AG04449 (cell line): ENCODE results near the gene HSPB1.
"Not testable (repeated sequence)": the region's sequence is repeated elsewhere in the genome, so short reads cannot be mapped to it uniquely, and the experiment has no call there.

Experiments used
- CTCF ChIA-PET: fragments of 350-600 bp; formaldehyde crosslinking; extraction: SDS; loops from one replicate; lab custom pipeline; 2021; ENCODE audit warnings: antibody characterized with exemption; lab: Yijun Ruan, JAX
- POLR2A ChIA-PET: fragments of 400-600, 350-600 bp; formaldehyde crosslinking; extraction: SDS; loops from one replicate; lab custom pipeline; 2020; ENCODE audit warnings: antibody characterized with exemption, inconsistent platforms; lab: Yijun Ruan, JAX
- DNase-seq: peaks from one replicate; pipeline ENCODE4 v3.0.0-alpha.2; 2010; ENCODE audit warnings: low read depth, low spot score
- H3K4me3 ChIP-seq: 2 replicates; pipeline ENCODE4 v1.5.1; 2011; ENCODE audit warnings: low read depth, mild to moderate bottlenecking, control low read depth, low read length
- TF ChIP-seq, protein P1 (sequence below): IDR thresholded peaks from one replicate; pipeline ENCODE4 v1.5.1; 2011; ENCODE audit warnings: mild to moderate bottlenecking, moderate library complexity, low read length, control low read depth, inconsistent platforms; ENCODE audit not compliant: insufficient read depth; ENCODE audit errors: missing control alignments

The HSPB1 gene

DNA sequence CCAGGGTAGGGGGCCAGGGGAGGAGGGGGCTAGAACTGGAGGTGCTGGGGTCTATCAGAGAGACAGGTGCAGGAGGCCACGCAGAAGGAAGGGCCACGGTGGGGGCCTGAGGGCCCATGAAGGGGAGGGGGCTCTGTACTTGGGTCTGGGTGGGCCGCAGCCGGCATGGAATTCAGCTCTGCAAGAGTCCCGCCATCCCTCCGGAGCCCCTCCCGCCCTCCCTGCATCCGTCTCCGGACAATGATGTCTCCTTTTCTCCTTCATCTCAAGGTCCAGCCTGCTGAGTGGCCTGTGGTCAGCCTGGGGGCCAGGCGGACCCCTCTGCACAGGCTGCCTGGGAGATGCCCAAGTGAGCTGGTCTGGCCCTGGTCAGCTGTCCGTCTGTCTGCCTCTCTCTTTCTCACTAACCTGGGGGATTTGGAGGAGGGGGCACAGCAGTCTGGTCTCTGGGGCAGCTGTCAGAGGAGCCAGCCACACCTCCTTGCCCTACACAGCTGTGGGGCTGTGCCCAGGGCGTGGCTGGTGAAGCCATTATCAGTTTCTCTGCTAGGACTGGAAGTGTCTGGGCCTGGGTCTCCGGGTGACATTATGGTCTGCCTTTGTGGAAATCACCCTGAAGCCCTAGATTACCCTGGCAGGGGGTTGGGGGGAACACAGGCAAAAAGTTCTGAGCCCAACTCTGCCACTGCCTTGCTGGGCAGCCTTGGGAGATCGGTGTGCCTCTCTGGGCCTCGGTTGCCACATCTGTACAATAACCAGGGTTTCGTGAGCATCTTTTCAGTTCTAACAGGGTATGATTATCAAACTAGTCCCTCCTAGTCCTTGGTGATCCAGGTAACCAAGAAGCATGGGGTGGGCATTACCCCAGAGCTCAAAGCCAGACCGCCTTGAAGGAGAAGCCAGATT, 19.0 kb upstream of the HSPB1 start:
- POLR2A ChIA-PET = interaction anchor here (1.2 kb wide), 1 partner anchor 11 kb away, joined by 5 read pairs; no protein-coding TSS in a partner anchor

DNA sequence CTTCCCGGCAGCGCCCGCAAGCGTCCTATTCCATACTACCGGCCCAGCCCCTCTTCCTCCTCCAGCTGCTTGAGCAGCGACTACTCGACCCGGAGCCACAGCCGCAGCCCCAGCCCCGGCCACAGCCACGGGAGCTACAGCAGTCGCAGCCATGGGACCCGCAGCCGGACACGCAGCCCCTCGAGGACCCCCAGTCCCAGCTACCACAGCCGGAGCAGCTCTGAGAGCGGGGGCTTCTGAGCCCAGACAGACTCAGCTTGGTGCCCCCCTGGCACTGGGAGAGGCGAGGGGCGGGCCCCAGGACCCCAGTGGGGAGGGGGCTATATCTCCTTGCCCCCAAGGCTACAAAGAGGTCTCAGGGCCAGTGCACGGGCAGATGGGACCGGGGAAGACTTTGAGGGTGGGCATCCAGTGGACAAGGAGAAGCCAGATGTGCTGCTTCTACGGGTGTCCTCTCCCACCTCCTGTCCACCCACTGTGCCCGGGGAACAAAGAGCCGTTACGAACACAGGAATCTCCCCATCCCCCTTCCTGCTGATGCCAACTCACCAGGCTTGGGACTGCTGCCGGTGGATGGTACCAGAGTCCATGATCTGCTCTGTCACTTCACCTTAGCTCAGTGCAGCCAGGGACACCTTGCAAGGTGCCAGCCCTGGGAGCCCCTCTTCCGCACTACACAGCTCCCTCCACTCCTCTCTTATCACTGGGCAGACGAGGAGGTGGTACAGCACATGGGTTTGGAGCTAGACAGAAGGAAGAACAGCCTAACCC, 16.7 kb upstream of the HSPB1 start:
- TF ChIP-seq, protein P1, sequence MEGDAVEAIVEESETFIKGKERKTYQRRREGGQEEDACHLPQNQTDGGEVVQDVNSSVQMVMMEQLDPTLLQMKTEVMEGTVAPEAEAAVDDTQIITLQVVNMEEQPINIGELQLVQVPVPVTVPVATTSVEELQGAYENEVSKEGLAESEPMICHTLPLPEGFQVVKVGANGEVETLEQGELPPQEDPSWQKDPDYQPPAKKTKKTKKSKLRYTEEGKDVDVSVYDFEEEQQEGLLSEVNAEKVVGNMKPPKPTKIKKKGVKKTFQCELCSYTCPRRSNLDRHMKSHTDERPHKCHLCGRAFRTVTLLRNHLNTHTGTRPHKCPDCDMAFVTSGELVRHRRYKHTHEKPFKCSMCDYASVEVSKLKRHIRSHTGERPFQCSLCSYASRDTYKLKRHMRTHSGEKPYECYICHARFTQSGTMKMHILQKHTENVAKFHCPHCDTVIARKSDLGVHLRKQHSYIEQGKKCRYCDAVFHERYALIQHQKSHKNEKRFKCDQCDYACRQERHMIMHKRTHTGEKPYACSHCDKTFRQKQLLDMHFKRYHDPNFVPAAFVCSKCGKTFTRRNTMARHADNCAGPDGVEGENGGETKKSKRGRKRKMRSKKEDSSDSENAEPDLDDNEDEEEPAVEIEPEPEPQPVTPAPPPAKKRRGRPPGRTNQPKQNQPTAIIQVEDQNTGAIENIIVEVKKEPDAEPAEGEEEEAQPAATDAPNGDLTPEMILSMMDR = no peak
- DNase-seq = no peak
- ChIA-PET POLR2A (interaction anchor here (0.8 to 1.2 kb wide), 2 partner anchors 18 to 108 kb away, joined by 4 read pairs; no protein-coding TSS in a partner anchor), CTCF (interaction anchor here (1.1 to 6.5 kb wide), 2 partner anchors 28 to 108 kb away, joined by 4 to 35 read pairs; no protein-coding TSS in a partner anchor)
- H3K4me3 ChIP-seq = no peak overlapping the region

More for the DNA sequence above, 19.0 kb upstream of the HSPB1 start:
- TF ChIP-seq, protein P1 = no peak
- peak overlapping the region; percentile 41 for H3K4me3 ChIP-seq
- CTCF ChIA-PET = interaction anchor here (1.2 to 6.5 kb wide), 3 partner anchors 8 to 106 kb away, joined by 3 to 35 read pairs (median 27); no protein-coding TSS in a partner anchor
- DNase-seq = no peak

DNA sequence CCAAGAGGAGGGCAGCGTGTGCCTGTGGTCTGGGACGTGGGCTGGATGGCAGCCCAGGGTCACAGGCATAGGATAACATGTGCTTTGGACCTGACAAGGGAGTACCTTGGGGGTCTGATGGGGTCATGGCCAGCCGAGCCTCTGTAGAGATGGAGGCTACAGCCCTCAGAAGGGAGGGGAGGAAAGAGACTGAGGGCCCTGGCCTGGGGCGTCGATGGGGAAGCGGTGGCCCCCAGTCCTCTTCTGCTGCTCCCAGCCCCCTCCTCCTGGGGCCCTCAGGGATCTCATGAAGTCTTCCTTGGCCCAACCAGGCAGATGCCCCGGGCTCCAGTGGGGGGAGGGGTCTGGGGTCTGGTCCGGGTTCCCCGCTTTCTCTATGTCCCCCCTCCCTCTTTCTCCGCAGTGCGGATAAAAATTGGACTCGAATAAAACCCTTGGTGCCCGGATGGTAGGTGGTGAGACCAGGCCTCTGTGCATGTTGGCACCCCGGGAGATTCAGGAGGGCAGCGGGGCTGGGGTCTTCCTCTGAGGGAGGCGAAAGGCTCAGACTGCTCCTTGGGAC, 15.6 kb upstream of the HSPB1 start:
- POLR2A ChIA-PET = interaction anchor here (0.8 kb wide), 1 partner anchor 16 kb away, joined by 4 read pairs; no protein-coding TSS in a partner anchor
- H3K4me3 ChIP-seq = no peak overlapping the region
- CTCF ChIA-PET = interaction anchor here (1.1 to 6.5 kb wide), 3 partner anchors 25 to 109 kb away, joined by 3 to 35 read pairs (median 4); no protein-coding TSS in a partner anchor
- no peak for DNase-seq
- TF ChIP-seq, protein P1 = no peak

DNA sequence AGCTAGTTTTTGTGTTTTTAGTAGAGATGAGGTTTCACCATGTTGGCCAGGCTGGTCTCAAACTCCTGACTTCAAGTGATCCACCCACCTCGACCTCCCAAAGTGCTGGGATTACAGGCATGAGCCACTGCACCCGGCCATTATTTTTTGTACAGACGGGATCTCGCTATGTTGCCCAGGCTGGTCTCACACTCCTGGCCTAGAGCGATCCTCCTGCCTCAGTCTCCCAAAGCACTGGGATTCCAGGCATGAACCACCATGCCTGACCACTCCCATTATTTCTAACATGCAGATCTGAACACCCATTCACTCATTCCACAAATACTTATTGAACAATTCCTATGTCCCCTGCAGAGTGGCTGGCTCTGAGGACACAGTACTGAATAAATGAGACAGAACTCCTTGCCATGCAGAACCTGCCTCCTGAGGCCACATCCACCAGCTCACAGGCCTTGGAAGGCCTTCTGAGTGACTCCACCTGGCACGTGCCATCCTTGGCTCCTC, 11.6 kb upstream of the HSPB1 start:
- not testable (repeated sequence) for H3K4me3 ChIP-seq, DNase-seq
- CTCF ChIA-PET = interaction anchor here (0.6 to 8.3 kb wide), 17 partner anchors 9 to 162 kb away, joined by 3 to 164 read pairs (median 5); partner anchors contain the start of gene HSPB1
- POLR2A ChIA-PET = interaction anchor here (0.7 to 2.3 kb wide), 7 partner anchors 9 to 113 kb away, joined by 3 to 40 read pairs (median 6); partner anchors contain the start of gene HSPB1

DNA sequence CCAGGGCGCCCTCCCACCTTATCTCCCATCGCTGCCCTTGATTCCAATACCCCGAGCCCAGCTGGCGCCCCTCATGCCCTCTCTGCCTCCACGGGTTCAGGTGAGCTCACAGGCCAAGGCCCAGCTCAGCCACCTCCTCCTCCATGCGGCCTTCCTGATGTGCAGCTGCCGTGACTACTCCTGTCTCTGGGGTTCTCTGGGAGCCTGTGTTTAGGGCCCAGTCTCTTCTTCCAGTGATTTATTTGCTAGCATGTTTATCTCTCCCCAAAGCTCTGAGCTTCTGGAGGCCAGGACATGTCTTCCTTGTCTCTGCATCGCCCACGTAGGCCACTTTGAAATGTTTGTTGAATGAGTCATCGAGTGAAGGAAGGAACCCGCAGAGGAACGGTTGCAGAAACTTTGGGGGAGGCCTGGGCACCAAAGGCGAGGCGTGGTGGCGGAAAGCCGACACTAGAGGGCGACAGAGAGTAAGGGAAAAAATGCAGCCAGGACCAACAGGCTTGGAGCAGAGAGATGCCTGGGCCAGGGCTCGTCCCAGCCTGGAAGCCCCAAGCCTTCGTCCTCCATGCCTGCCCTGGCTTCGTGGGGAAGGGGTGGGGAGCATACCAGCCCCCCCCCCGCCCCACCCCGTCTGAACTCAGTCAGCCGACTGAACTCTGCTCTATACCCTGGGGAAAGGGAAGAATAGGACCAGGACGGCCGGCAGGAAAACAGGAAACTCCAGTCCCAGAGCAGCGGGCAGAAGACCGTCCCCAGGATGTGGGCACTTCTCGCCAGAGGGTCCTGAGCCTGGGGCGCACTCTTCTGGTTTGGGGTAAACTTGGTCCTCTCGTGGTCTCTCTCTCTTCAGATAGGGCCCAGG, 10.9 kb upstream of the HSPB1 start:
- CTCF ChIA-PET = interaction anchor here (0.6 to 8.3 kb wide), 21 partner anchors 9 to 153 kb away, joined by 3 to 164 read pairs (median 5); partner anchors contain the start of gene HSPB1
- peak overlapping the region; percentile 36 for H3K4me3 ChIP-seq
- peak; percentile 93 for DNase-seq
- POLR2A ChIA-PET = interaction anchor here (0.7 to 2.3 kb wide), 8 partner anchors 10 to 113 kb away, joined by 3 to 40 read pairs (median 6); partner anchors contain the start of gene HSPB1
- TF ChIP-seq, protein P1 = peak; percentile 89
